ENCODE data around the gene GJA9.
"Not testable (repeated sequence)": the region's sequence is repeated elsewhere in the genome, so short reads cannot be mapped to it uniquely, and the experiment has no call there.

GJA9 gene

DNA sequence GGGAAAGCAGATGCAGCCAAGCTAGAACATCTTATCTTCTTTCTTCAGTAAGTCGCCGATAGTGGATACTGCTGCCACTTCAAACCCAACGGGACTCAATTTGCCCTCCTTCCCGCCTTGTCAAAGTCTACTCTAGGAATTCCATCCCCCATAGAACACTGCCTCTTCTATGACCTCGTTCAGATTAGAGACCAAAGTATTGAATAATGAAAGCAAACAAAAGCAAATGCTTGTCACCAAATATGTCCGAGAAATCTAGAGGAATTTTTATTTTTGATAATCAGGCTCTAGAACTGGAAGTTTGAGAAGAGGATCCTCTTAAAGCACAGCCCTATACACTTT lies 21.0 kb downstream of the GJA9 start:
- H3K4me1 Mint-ChIP-seq (ENCODE audit: low read depth): peaks cover 53% of the 10 kb centered on the region
- peak overlapping the region; percentile 94 for H3K4me3 Mint-ChIP-seq

DNA sequence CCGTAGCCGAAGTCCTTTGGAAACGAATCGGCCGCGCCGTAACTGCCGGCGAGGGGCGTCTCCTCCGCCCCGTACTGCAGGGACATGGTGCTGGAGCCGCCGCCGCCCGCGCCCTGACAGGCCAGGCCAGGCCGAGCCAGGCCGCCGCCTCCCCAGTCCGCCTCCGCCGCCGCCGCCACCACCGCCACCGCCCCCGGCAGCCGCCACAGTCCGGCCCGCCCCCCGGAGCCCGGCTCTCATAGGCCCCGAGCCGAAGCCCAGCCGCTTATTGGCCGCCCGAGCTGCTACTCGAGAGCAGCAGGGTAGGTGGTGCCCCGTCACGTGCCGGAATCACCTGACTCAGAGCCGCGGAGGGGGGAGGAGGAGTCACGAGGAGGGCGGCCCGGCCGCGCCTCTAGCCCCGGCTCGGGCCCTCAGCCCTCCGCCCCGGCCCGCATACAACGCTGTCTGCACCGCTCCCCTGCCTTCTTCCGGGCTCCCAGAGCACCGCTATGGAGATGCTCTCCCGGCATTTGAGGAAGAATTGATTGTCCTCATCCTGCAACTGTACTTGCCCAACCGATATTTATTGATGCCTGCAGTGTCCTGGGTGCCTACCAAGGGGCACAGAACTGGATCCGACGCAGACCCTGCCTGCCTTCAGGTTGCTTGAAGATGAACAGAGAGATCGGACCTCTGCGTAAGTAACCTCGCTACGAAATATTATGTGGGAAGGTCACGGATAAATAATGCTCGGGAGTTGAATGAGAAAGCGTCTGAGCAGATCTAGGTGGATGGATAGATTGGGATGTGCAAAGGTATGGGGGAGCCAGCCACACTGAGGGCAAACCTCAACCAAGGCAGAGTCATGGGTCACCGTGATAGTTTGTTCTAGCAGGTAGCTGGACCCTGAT lies 21.6 kb downstream of the GJA9 start, which contains the start of gene RRAGC:
Gene RRAGC, minus strand, starts transcription at position 212 of the 893 bp plus-strand sequence. Its CDS starts 126 bp downstream, at position 86.
- no peaks in the 10 kb centered on the region for H3K27me3 Mint-ChIP-seq
- peaks cover 57% of the 10 kb centered on the region for H3K4me1 Mint-ChIP-seq (ENCODE audit: low read depth)
- intact Hi-C loops (cut with micrococcal nuclease): loop anchor here (1.0 to 5.0 kb wide), 2 partner anchors 13 to 132 kb away; partner anchors contain the start of genes AKIRIN1 and MYCBP
- peaks cover 61% of the 10 kb centered on the region for H3K36me3 Mint-ChIP-seq (ENCODE audit: low read depth)
- H3K4me3 Mint-ChIP-seq: peak within 1 kb of the TSS; percentile 94
- peak within 1 kb of the TSS; percentile 87 for H3K27ac Mint-ChIP-seq
- H3K9me3 Mint-ChIP-seq: no peaks in the 10 kb centered on the region

More for the DNA sequence above, 21.0 kb downstream of the GJA9 start:
- no peaks in the 10 kb centered on the region for H3K9me3 Mint-ChIP-seq
- H3K27ac Mint-ChIP-seq: peak overlapping the region; percentile 87
- H3K36me3 Mint-ChIP-seq (ENCODE audit: low read depth): peaks cover 59% of the 10 kb centered on the region
- intact Hi-C loops (cut with micrococcal nuclease): no loop called here
- no peaks in the 10 kb centered on the region for H3K27me3 Mint-ChIP-seq

DNA sequence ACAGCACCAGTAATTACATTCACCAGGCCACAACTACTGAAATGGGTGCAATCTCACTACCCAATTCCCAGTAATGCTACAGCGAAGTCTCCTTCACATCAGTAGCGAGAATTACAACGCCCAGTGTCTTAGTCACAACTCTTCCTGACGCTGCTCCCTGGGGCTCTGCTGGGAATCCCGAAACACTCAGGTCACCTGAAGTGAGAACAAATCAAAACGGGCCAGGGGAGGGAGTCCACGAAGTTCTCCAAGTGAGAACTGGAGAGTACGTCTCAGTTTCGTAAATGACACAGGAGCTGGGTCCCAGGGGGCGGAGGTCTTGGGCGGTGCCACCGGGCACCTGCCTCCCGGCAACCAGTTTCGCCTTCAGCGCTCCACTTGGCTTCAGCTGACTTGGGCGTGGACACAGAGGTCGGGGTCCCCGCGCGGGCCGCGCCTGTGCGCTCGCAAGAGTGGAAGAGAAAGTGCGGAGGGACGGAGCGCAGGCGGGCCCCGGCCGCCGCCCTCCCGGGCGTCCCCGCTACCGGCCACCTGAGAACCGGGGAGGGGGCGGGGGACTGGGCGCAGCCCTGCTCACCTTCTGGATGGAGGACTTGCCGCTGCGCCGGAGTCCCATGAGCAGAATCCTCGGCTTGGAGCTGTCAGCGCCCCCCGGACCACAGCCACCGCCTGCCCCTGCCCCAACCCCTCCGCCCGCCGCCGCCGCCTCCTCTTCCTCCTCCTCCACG lies 22.4 kb downstream of the GJA9 start:
- H3K27ac Mint-ChIP-seq: peak overlapping the region; percentile 87
- H3K27me3 Mint-ChIP-seq: no peaks in the 10 kb centered on the region
- peak overlapping the region; percentile 94 for H3K4me3 Mint-ChIP-seq
- peaks cover 66% of the 10 kb centered on the region for H3K36me3 Mint-ChIP-seq (ENCODE audit: low read depth)
- H3K9me3 Mint-ChIP-seq: no peaks in the 10 kb centered on the region
- intact Hi-C loops (cut with micrococcal nuclease): loop anchor here (1.0 to 5.0 kb wide), 2 partner anchors 14 to 133 kb away; partner anchors contain the start of genes AKIRIN1 and MYCBP
- H3K4me1 Mint-ChIP-seq (ENCODE audit: low read depth): peaks cover 58% of the 10 kb centered on the region

DNA sequence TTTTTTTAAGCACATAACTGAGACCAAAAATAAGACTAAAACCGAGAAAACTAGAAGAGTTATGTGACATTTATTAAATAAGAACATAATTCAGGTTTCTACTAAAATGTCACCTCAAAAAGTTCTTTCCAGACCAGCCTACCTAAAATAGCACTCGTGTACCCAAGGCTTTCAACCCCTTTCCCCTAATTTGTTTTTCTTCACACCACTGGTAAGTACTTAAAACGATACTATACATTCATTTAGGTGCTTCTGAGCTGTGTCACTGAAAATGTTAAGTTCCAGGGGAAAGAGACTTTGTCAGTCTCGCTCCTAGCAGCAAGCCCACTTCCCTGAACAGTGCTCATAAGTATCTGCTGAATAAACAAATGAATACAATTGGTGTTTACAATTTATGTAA lies 28.6 kb downstream of the GJA9 start:
- Mint-ChIP-seq H3K27me3 (no peaks in the 10 kb centered on the region), H3K27ac (no peak overlapping the region), H3K4me3 (no peak overlapping the region), H3K9me3 (no peaks in the 10 kb centered on the region), H3K4me1 (ENCODE audit: low read depth) (peaks cover 41% of the 10 kb centered on the region), H3K36me3 (ENCODE audit: low read depth) (peaks cover 80% of the 10 kb centered on the region)
- intact Hi-C loops (cut with micrococcal nuclease): no loop called here

DNA sequence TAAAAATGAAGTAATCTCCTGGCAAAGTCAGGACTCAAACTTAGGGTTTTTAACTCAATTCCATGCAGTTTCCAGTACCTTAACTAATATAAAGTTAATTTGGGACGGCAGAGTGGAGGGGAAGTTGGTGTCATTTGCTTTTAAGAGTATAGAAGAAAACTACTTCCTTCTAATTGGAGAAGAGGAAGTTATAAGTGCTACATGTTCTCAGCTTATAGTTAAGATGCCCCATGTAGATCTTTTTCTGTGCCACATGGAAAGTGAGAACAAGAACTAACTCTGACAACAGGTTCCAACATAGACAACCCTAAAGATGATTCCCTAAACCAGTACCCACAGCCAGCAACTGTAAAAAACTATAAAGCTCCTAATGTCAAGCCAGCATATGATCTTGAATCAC lies 33.3 kb downstream of the GJA9 start:
- intact Hi-C loops (cut with micrococcal nuclease): no loop called here
- Mint-ChIP-seq H3K27ac (peak overlapping the region; percentile 53), H3K36me3 (ENCODE audit: low read depth) (peaks cover 79% of the 10 kb centered on the region), H3K27me3 (no peaks in the 10 kb centered on the region), H3K9me3 (no peaks in the 10 kb centered on the region), H3K4me3 (no peak overlapping the region), H3K4me1 (ENCODE audit: low read depth) (peaks cover 38% of the 10 kb centered on the region)

DNA sequence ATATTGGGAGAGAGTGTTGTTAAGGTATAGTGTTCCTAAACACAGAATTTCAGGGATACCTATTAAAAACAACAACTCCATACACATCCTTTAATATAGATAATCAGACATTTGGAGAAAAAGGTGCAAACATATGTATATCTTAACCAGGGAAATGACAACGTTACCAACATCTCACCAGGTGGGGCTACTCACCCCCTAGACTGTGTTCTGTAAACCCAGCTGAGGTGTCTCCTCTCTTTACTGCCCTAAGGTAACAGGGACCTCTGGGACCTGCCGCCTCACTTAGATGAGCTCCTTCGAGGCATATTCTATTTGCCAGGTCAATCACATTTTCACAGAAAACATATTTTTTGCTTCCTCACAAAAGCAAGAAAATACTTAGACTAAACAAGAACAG lies 35.2 kb downstream of the GJA9 start:
- Mint-ChIP-seq H3K4me3 (no peak overlapping the region), H3K9me3 (no peaks in the 10 kb centered on the region), H3K27ac (no peak overlapping the region), H3K4me1 (ENCODE audit: low read depth) (peaks cover 32% of the 10 kb centered on the region), H3K27me3 (no peaks in the 10 kb centered on the region), H3K36me3 (ENCODE audit: low read depth) (peaks cover 83% of the 10 kb centered on the region)
- intact Hi-C loops (cut with micrococcal nuclease): no loop called here

DNA sequence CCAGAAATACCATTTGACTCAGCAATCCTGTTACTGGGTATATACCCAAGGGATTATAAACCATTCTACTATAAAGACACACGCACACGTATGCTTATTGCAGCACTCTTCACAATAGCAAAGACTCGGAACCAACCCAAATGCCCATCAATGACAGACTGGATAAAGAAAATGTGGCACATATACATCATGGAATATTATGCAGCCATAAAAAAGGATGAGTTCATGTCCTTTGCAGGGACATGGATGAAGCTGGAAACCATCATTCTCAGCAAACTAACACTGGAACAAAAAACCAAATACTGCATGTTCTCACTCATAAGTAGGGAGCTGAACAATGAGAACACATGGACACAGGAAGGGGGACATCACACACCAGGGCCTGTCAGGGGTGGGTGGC lies 36.3 kb downstream of the GJA9 start:
- H3K27ac Mint-ChIP-seq; H3K4me3 Mint-ChIP-seq; H3K9me3 Mint-ChIP-seq; intact Hi-C loops (cut with micrococcal nuclease); H3K27me3 Mint-ChIP-seq: not testable (repeated sequence)
- Mint-ChIP-seq H3K36me3 (ENCODE audit: low read depth) (peaks cover 79% of the 10 kb centered on the region), H3K4me1 (ENCODE audit: low read depth) (peaks cover 32% of the 10 kb centered on the region)

DNA sequence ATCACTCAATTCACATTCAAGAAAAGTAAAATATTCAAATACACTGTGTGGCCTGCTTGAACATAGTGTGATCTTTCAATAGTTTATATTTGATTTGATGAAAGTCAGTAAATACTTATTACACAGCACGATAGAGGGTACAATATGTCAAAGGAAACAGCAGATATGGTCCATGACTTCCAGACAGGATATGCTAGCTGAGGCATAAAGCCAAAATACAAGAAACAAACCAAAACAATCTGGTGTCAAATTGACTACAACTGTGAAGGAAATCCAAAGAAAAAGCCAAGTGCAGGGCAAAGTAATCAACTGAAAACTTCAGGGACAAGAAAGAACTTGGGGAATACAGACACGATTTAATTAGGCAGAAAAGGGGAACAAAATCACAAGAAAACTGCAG lies 41.1 kb downstream of the GJA9 start:
- Mint-ChIP-seq H3K4me3 (no peak overlapping the region), H3K36me3 (ENCODE audit: low read depth) (peaks cover 76% of the 10 kb centered on the region), H3K27me3 (no peaks in the 10 kb centered on the region)

DNA sequence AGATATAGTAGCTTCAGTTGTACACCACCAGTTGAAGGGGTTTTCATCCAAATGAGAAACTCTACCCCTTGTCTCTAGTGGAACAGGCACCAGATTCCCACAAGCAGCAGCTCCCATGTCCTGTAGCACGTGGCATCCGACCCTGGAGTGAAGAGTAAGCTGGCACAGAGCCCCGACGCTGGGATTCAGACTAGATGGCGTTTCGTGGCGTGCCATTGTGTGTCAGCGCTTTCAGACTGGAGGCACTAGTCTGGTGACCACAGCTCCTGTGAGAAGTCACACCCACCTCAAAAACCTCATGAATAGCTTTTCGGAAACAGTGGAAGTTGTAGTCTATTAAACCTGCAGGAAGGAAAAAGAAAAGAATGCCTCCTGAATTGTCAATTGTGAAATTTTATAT lies 42.0 kb downstream of the GJA9 start:
- intact Hi-C loops (cut with micrococcal nuclease): loop anchor here (5.0 kb wide), 1 partner anchor 812 kb away; no protein-coding TSS in a partner anchor
- no peaks in the 10 kb centered on the region for H3K27me3 Mint-ChIP-seq
- no peak overlapping the region for H3K27ac Mint-ChIP-seq
- peaks cover 15% of the 10 kb centered on the region for H3K4me1 Mint-ChIP-seq (ENCODE audit: low read depth)
- no peak overlapping the region for H3K4me3 Mint-ChIP-seq
- H3K9me3 Mint-ChIP-seq: no peaks in the 10 kb centered on the region
- H3K36me3 Mint-ChIP-seq (ENCODE audit: low read depth): peaks cover 67% of the 10 kb centered on the region

More for the DNA sequence above, 41.1 kb downstream of the GJA9 start:
- Mint-ChIP-seq H3K4me1 (ENCODE audit: low read depth) (peaks cover 15% of the 10 kb centered on the region), H3K9me3 (no peaks in the 10 kb centered on the region), H3K27ac (no peak overlapping the region)
- intact Hi-C loops (cut with micrococcal nuclease): no loop called here

DNA sequence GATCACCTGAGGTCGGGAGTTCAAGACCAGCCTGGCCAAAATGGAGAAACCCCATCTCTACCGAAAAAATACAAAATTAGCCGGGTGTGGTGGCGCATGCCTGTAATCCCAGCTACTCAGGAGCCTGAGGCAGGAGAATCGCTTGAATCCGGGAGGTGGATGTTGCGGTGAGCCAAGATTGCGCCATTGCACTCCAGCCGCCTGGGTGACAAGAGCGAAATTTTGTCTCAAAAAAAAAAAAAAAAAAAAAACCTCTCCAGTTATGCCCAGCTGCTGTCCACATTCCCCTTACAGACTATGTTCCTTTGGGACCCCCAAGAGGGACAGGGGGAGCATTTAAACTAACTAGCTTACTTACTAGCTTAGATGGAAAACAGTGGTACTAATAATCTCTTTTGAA lies 45.1 kb downstream of the GJA9 start:
- not testable (repeated sequence) for H3K9me3 Mint-ChIP-seq, H3K27ac Mint-ChIP-seq, H3K4me3 Mint-ChIP-seq, H3K27me3 Mint-ChIP-seq
- peaks cover 18% of the 10 kb centered on the region for H3K4me1 Mint-ChIP-seq (ENCODE audit: low read depth)
- peaks cover 37% of the 10 kb centered on the region for H3K36me3 Mint-ChIP-seq (ENCODE audit: low read depth)
- intact Hi-C loops (cut with micrococcal nuclease): loop anchor here (5.0 kb wide), 1 partner anchor 809 kb away; no protein-coding TSS in a partner anchor

DNA sequence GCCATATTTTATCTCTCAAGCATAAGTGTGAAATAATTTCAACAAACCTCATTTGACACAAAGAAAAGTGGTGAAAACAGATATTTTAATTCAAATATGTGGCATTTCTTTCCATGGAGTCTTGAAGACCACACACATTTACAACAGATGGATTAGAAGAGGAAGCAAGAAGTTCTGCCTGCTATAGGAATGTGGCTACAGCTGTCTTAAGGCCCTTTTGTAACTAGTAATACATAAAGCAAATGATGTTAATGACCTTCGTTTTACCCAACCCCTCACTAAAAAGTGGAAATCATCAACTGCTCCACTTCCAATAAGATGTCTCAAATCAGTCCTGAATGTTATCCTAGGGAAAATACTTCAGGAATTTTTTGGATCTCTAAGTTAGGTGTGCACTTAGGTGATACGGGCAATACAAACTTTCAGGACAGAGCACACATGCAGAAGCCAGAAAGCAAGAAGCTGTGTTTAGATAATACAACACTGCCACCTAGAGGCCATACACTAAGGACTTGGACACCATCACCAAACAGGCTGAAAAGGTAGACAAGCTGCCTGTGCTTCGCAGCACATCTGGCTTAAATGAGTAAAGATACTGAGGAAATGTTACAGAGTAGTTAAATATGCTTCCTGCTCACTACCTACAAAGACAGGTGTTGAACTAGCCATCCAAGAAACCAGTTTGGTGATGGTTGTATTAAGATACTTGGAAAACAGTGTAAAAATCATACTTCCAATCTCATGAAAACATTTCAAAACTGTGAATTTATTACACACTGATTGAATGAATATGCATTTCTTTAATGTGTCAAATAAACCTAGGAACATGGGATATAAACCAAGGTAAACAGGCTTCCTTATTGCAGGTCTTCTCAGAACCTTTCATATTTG lies 46.2 kb downstream of the GJA9 start:
- Mint-ChIP-seq H3K9me3 (no peaks in the 10 kb centered on the region), H3K27me3 (no peaks in the 10 kb centered on the region), H3K36me3 (ENCODE audit: low read depth) (peaks cover 29% of the 10 kb centered on the region), H3K4me3 (no peak overlapping the region), H3K4me1 (ENCODE audit: low read depth) (peaks cover 23% of the 10 kb centered on the region), H3K27ac (no peak overlapping the region)
- intact Hi-C loops (cut with micrococcal nuclease): loop anchor here (5.0 kb wide), 1 partner anchor 808 kb away; no protein-coding TSS in a partner anchor

DNA sequence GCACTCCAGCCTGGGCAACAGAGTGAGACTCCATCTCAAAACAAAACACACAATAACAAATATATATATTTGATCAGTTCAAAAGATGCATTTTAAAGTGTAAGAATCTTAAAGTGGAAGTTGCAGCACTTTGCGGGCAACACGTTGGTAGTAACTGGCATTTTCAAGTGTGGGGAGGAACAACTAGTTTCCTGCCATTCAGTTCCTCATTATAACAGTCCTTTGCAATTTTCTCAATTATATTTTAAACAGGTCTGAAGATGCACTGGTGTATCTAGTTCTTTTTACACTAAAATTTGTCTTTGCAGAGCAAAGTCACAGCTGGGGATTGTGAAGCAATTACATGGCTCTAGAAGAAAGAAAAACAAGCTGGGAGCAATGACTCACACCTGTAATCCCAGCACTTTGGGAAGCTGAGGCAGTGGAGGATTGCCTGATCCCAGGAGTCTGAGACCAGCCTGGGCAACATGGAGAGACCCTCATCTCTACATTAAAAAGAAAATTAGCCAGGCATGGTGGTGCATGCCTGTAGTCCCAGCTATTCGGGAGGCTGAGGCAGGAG lies 47.1 kb downstream of the GJA9 start:
- H3K4me1 Mint-ChIP-seq (ENCODE audit: low read depth): peaks cover 23% of the 10 kb centered on the region
- no peaks in the 10 kb centered on the region for H3K9me3 Mint-ChIP-seq
- H3K27ac Mint-ChIP-seq: no peak overlapping the region
- no peak overlapping the region for H3K4me3 Mint-ChIP-seq
- H3K36me3 Mint-ChIP-seq (ENCODE audit: low read depth): peaks cover 20% of the 10 kb centered on the region
- no peaks in the 10 kb centered on the region for H3K27me3 Mint-ChIP-seq
- intact Hi-C loops (cut with micrococcal nuclease): no loop called here

DNA sequence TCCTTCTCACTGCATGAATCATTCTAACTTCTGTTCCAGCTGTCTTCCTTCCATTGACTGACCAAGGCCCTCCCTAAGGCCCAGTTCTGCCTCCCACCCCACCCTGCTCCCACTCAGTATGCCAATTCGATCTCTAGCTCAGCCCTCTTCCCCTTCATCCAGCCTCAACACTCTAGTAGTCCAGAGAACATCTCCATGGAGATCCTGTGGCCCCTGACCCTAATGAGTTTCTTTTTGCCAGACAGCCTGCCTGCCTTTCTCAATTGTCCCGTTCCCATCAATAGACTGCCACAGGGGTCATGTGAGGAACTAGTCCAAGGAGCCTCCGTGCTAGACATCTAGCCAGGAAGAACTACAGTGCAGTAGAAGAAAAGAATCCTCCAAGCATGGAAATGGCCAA lies 48.2 kb downstream of the GJA9 start:
- no peaks in the 10 kb centered on the region for H3K27me3 Mint-ChIP-seq
- intact Hi-C loops (cut with micrococcal nuclease): no loop called here
- no peak overlapping the region for H3K4me3 Mint-ChIP-seq
- no peak overlapping the region for H3K27ac Mint-ChIP-seq
- H3K36me3 Mint-ChIP-seq (ENCODE audit: low read depth): peaks cover 9% of the 10 kb centered on the region
- H3K4me1 Mint-ChIP-seq (ENCODE audit: low read depth): peaks cover 23% of the 10 kb centered on the region
- no peaks in the 10 kb centered on the region for H3K9me3 Mint-ChIP-seq
